ENCODE data around the gene FBLN1.
"Not testable (repeated sequence)": the region's sequence is repeated elsewhere in the genome, so short reads cannot be mapped to it uniquely, and the experiment has no call there.

Gene FBLN1

DNA sequence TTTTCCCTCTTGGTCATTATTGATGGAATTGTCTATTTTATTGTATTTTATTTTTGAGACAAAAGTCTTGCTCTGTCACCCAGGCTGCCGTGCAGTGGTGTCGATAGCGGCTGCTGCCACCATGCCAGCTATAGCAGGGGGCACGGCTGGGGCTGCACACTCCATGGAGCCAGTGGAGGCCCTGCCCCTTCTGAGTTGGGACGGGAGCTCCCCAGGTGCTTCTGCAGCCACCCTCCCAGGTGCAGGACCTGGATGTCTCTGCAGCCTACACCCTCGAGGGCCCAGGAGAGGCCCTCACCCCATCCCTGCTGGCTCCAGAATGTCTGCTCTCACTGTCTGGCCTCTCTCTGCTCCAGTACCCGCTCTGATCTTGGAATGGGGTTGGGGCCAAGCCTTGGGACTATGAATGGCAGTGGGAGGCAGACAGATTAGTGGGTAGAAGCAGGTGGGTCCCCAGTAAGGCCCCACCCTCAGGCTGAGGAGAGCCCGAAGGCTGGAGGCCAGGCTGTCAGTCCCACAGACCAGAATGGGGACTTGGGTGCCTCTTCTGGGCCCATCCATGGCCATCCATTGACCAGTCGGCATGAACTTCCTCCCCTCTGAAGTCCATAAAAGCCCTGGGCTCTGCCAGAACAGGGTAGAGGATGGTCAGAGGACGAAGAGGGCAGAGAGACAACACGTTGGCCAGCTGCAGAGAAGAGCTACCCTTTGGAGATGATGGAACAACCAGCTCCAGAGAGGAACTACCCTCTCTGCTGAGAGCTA lies 119.3 kb downstream of the FBLN1 start:
- no peak for DNase-seq (ENCODE audit: low spot score)
- in situ Hi-C loops (cut with MboI; ENCODE audit: low pct_unique_long_range_greater_than_20kb, low sequenced_read_pairs, unreplicated experiment): no loop called here
- TF ChIP-seq, protein P1, sequence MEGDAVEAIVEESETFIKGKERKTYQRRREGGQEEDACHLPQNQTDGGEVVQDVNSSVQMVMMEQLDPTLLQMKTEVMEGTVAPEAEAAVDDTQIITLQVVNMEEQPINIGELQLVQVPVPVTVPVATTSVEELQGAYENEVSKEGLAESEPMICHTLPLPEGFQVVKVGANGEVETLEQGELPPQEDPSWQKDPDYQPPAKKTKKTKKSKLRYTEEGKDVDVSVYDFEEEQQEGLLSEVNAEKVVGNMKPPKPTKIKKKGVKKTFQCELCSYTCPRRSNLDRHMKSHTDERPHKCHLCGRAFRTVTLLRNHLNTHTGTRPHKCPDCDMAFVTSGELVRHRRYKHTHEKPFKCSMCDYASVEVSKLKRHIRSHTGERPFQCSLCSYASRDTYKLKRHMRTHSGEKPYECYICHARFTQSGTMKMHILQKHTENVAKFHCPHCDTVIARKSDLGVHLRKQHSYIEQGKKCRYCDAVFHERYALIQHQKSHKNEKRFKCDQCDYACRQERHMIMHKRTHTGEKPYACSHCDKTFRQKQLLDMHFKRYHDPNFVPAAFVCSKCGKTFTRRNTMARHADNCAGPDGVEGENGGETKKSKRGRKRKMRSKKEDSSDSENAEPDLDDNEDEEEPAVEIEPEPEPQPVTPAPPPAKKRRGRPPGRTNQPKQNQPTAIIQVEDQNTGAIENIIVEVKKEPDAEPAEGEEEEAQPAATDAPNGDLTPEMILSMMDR (IDR thresholded peaks at IDR 0.05; ENCODE audit: extremely low read depth, insufficient read depth, missing control alignments): no peak

DNA sequence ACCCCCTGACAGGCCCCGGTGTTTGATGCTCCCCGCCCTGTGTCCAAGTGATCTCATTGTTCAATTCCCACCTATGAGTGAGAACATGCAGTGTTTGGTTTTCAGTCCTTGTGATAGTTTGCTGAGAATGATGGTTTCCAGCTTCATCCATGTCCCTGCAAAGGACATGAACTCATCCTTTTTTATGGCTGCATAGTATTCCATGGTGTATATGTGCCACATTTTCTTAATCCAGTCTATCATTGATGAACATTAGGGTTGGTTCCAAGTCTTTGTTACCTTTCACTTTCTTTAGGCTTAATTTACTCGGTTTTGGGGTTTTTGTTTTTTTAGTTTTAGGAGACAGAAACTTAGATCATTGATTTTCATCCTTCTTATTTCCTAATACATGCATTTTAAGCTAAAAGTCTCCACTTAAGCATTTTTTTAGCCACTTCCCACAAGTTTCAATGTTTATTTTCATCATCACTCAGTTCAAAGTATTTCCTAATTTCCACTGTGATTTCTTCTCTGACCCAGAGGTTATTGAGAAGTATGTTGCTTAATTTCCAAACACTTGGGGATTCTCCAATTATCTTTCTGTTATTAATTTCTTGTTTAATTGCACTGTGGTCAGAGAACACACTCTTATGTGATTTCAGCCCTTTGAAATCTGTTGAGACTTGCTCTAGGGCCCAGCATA lies 120.9 kb downstream of the FBLN1 start:
- DNase-seq (ENCODE audit: low spot score); in situ Hi-C loops (cut with MboI; ENCODE audit: low pct_unique_long_range_greater_than_20kb, low sequenced_read_pairs, unreplicated experiment): not testable (repeated sequence)

DNA sequence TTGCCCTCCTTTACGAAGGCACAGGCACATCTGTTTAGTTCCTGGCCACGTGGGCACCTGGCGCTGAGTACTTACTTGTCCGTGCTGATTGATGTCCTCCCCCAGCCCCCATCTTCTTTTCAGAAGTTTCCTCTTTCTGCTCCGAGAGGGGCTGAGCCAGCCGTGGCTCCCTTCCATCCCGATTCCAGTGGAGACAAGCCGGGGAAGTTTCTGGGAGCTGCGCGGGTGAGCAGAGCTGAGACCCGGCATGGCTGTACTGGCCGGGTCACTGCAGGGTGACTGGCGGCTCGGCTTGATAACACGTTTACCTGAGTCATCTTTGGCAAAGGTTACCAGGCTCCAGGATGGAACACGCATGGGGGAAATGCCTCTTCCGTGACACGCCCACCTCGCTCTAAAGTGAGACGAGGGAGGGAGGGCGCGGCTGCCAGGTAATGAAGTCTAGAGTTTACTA lies 123.5 kb downstream of the FBLN1 start:
- TF ChIP-seq, protein P1 (IDR thresholded peaks at IDR 0.05; ENCODE audit: extremely low read depth, insufficient read depth, missing control alignments): no peak
- no peak for DNase-seq (ENCODE audit: low spot score)
- in situ Hi-C loops (cut with MboI; ENCODE audit: low pct_unique_long_range_greater_than_20kb, low sequenced_read_pairs, unreplicated experiment): no loop called here

DNA sequence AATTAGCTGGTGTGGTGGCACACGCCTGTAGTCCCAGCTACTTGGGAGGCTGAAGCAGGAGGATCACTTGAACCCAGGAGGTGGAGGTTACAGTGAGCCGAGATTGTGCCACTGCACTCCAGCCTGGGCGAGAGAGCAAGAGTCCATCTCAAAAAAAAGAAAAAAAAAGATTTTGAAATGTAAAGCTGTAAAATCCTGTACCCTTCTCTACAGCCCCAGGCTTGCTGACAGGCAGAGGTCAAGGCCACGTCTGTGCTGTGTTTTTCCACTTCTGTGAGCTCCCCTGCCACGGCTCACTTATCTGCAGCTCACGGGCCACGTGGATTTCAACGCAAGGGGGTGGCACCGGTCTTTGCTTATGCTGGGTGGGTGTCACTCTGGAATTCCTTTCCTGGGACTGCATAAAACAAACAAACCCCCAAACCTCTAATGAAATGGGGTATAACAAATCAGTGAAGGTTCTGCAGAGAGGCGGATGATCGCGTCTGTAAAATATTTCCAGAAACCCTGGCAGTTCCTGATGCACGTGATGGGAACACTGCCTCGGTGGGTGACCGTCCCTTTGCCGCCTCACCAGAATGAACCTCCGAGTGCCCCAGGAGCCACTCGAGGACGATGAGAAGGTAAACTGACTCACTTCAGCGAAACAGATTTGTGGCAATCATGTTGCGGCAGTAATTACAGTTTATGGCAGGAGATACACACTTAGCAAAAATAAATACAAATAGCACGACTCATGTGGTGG lies 125.0 kb downstream of the FBLN1 start:
- in situ Hi-C loops (cut with MboI; ENCODE audit: low pct_unique_long_range_greater_than_20kb, low sequenced_read_pairs, unreplicated experiment): no loop called here
- no peak for DNase-seq (ENCODE audit: low spot score)
- TF ChIP-seq, protein P1 (IDR thresholded peaks at IDR 0.05; ENCODE audit: extremely low read depth, insufficient read depth, missing control alignments): no peak

DNA sequence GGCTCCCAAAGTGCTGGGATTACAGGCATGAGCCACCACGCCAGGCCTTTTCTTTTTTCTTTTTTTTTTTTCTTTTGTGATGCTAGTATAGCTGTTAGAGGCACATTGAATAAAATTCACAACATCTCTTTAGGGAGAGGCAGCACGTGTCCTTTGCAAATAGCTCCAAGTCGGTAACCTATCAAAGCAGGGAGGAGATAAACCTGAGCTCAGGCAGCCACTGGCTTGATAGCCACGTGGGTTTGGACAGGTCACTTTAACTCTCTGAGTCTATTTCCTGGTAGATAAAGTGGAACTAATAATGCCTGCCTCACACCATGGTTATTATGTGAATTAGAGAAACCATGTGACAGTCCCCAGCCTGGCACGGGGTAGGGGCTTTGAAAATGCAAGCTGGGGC lies 125.8 kb downstream of the FBLN1 start:
- in situ Hi-C loops (cut with MboI; ENCODE audit: low pct_unique_long_range_greater_than_20kb, low sequenced_read_pairs, unreplicated experiment): no loop called here
- no peak for DNase-seq (ENCODE audit: low spot score)
- TF ChIP-seq, protein P1 (IDR thresholded peaks at IDR 0.05; ENCODE audit: extremely low read depth, insufficient read depth, missing control alignments): no peak

DNA sequence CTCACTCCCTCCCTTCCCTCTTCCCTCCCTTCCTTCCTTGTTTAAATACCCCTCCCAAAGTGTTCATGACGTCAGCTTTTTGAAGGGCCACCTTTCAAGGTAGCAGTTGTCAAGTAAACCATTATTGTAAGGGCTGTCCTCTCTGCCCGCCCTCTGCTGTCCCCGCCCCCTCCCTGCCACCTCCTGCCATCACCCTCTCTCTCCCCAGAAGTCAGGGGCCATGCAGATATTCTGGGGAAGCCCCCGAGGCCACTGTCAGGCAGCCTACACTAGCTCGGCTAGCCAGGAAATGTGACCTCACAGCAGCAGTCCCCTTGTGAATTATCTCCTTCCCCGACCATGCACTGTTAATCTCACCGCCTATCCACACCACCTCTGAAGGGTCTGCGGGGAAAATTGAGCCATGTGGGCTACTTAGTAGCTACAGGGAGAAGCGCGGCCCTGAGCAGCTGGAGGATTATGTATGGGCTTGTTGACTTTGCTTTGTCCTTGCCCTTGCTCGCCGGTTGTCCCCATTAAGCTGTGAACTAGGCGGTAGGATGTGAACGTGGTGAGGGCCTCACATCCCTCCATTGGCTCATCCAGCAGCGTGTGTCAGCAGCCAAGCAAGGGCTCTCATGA lies 126.9 kb downstream of the FBLN1 start:
- in situ Hi-C loops (cut with MboI; ENCODE audit: low pct_unique_long_range_greater_than_20kb, low sequenced_read_pairs, unreplicated experiment): no loop called here
- DNase-seq (ENCODE audit: low spot score): no peak
- TF ChIP-seq, protein P1 (IDR thresholded peaks at IDR 0.05; ENCODE audit: extremely low read depth, insufficient read depth, missing control alignments): no peak
